HAP-1 (cell line): ENCODE data around the gene SKP1.

Source experiments
- DNase-seq, 2 experiments: peaks; one replicate each; pipeline ENCODE4 v3.0.0-alpha.2; 2016 to 2020; ENCODE audit warnings: low spot score in 2 of 2
- H3K27me3 ChIP-seq: fragments of 250-450 bp; sonication (Bioruptor Pico); 2 replicates; pipeline ENCODE4 v1.5.1; 2020; ENCODE audit warnings: low read depth, mild to moderate bottlenecking, moderate library complexity
- H3K36me3 ChIP-seq: fragments of 250-450 bp; sonication (Bioruptor Pico); replicated peaks from 2 replicates; pipeline ENCODE4 v1.5.1; 2020; ENCODE audit warnings: mild to moderate bottlenecking
- H3K4me1 ChIP-seq: fragments of 250-450 bp; sonication (Bioruptor Pico); 2 replicates; pipeline ENCODE4 v1.5.1; 2020; ENCODE audit warnings: mild to moderate bottlenecking
- H3K4me3 ChIP-seq: fragments of 250-450 bp; sonication (Bioruptor Pico); 2 replicates; pipeline ENCODE4 v1.5.1; 2020; ENCODE audit warnings: mild to moderate bottlenecking, moderate library complexity
- H3K9me3 ChIP-seq: fragments of 250-450 bp; sonication (Bioruptor Pico); 2 replicates; pipeline ENCODE4 v1.5.1; 2020; ENCODE audit warnings: mild to moderate bottlenecking, moderate library complexity
- in situ Hi-C: fragments of 300-500 bp; cut with MboI; formaldehyde crosslinking; loops from 3 replicates; pipeline ENCODE4 v1.14.3; 2020; ENCODE audit warnings: low sequenced_read_pairs, inconsistent platforms, mixed read lengths

The SKP1 gene

DNA sequence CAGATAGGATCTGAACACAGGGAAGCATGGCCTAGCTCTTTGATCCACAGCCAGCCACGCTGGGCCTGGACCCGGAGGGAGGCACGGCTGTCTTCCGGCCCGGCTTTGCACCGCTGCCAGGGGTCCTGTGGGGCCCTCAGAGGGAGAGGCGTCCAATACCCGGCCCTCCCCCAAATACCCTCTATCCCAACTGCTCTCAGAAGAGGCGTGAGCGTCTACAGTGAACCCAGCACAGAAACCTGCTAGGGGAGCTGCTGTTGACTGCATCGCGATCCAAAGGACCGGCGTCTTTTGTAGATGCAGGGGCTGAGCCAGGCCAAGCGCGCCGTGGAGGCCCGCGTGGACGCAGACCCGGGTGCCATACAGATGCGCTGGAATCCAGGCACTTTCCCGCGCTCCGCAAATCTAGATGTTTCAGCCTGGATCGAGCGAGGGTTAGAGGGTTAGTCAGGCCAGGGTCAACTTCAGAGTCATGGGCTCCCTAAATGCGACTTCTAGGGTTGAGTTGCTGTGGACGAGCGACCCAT, 63.3 kb downstream of the SKP1 start:
- DNase-seq = no peak
- in situ Hi-C loops = no loop called here
- Histone ChIP-seq H3K9me3 (no peaks in the 10 kb centered on the region), H3K36me3 (no peaks in the 10 kb centered on the region), H3K4me3 (no peak overlapping the region), H3K27me3 (no peaks in the 10 kb centered on the region), H3K4me1 (no peaks in the 10 kb centered on the region)

GRCh38 chr5:134112726-134113362, 63.9 kb downstream of the SKP1 start:
- Histone ChIP-seq H3K36me3 (no peaks in the 10 kb centered on the region), H3K9me3 (no peaks in the 10 kb centered on the region), H3K27me3 (no peaks in the 10 kb centered on the region), H3K4me3 (no peak overlapping the region), H3K4me1 (no peaks in the 10 kb centered on the region)
- in situ Hi-C loops = no loop called here
- no peak for DNase-seq

GRCh38 chr5:134111741-134112647, 64.8 kb downstream of the SKP1 start:
- H3K27me3 ChIP-seq = no peaks in the 10 kb centered on the region
- DNase-seq = no peak
- in situ Hi-C loops = no loop called here

GRCh38 chr5:134110382-134110781, 66.4 kb downstream of the SKP1 start:
- DNase-seq = no peak
- in situ Hi-C loops = no loop called here
- H3K27me3 ChIP-seq = no peaks in the 10 kb centered on the region
- H3K9me3 ChIP-seq = no peaks in the 10 kb centered on the region
- H3K4me1 ChIP-seq = no peaks in the 10 kb centered on the region
- no peaks in the 10 kb centered on the region for H3K36me3 ChIP-seq
- H3K4me3 ChIP-seq = no peak overlapping the region

More at GRCh38 chr5:134111741-134112647, 64.8 kb downstream of the SKP1 start:
- no peaks in the 10 kb centered on the region for H3K36me3 ChIP-seq
- H3K4me1 ChIP-seq = no peaks in the 10 kb centered on the region
- H3K9me3 ChIP-seq = no peaks in the 10 kb centered on the region
- H3K4me3 ChIP-seq = no peak overlapping the region

- no peaks in the 10 kb centered on the region for H3K36me3 ChIP-seq
- H3K4me1 ChIP-seq = no peaks in the 10 kb centered on the region
- DNase-seq = no peak
- H3K4me3 ChIP-seq = no peak overlapping the region
- no peaks in the 10 kb centered on the region for H3K27me3 ChIP-seq
- in situ Hi-C loops = no loop called here
- H3K9me3 ChIP-seq = no peaks in the 10 kb centered on the region
These were observed 69.0 kb downstream of the SKP1 start for GRCh38 chr5:134107779-134108178.

DNA sequence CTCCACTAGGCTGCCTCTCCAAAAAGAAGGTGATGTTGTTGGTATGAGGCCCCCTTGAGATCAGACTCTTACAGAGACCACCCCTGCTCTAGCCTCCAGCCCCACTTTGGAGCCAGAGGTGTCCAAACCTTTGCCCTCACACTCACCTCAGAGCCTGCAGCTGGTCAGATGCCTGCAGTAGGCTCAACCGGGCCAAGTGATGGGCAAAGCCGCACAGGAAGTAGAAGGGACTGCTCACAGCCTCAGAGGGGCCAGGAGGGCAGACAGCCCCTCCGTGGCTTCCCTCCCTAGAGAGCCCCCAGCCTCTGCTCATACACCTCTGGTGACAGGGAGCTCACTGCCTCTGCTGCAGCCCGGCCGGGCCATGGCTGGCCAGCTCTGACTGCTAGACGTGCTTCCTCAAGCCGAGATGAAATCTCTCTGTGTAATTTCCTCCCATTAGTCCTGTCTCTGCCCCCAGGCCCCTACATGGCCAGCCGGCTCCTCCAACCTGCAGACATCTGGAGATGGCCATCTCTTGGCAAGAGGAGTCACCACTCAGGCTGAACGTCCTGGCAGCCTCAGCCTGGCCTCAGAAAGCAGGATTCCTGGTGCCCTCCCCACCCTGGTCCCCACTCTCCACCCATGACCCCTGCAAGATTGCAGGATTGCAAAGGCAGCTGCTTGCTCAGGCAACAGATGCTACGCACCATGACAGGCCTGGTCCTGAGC, 69.6 kb downstream of the SKP1 start:
- Histone ChIP-seq H3K4me1 (no peaks in the 10 kb centered on the region), H3K27me3 (no peaks in the 10 kb centered on the region), H3K4me3 (no peak overlapping the region), H3K9me3 (no peaks in the 10 kb centered on the region), H3K36me3 (no peaks in the 10 kb centered on the region)
- in situ Hi-C loops = no loop called here
- DNase-seq = no peak

- Histone ChIP-seq H3K36me3 (no peaks in the 10 kb centered on the region), H3K9me3 (no peaks in the 10 kb centered on the region), H3K4me3 (no peak overlapping the region), H3K4me1 (peaks cover 2% of the 10 kb centered on the region; the same call in 1 of the 2 replicates), H3K27me3 (no peaks in the 10 kb centered on the region)
- in situ Hi-C loops = no loop called here
- DNase-seq = no peak
These were observed 72.6 kb downstream of the SKP1 start for GRCh38 chr5:134103998-134104654.

DNA sequence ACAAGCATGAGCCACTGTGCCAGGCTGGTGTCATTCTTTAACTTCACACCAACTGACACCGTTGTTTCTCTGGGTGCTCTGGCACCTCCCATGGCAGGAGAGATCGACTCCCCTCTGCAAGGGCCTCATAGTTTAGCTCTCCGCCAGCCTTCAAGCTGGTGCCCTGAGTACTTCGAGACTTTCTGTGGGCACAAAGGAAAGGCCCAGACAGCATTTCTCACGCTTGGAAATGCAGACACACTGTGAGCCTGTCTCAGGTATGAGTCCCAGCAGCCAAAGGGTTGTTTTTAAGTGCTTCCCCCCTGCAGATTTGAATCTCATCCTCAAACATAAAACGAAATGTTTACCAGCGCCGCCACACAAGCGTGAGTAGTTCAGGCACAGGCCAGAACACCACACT, 73.4 kb downstream of the SKP1 start:
- H3K27me3 ChIP-seq = no peaks in the 10 kb centered on the region

DNA sequence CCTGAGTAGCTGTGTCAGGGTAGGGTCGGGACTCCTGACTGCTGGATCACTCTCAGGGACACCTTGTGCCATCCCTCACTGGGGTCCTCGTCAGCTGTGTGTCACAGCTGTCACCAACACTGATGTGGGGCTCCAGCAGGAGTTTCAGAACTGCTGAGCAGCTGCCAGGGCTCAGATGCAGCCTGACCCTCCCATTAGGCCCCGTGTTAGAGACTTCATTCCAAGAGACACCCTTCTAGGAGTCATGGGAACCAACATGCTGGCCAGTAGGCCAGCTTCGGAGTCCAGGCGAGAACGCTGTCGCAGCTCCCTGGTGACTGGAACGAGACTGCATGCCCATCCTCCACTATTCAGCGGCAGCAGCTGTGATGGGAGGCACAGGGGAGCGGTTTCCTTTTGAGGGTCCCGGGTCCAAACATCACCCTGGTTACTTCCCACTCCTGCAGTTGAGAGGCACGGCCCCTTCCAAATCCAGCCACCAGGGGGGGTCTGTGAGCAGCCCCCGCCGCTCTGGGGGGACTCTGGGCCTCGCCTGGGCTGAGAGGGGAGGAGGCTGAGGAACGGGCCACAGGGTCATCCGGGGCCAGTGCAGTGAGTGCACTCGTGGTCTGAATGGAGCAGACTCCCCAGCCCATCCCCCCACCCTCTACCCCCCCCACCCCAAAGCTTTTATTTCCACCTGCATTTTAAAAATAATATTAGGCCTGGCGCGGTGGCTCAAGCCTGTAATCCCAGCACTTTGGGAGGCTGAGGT, 74.9 kb downstream of the SKP1 start:
- in situ Hi-C loops = no loop called here
- peak; percentile 42 to 87 for DNase-seq

More for the DNA sequence above, 73.4 kb downstream of the SKP1 start:
- Histone ChIP-seq H3K36me3 (no peaks in the 10 kb centered on the region), H3K4me3 (no peak overlapping the region), H3K9me3 (no peaks in the 10 kb centered on the region), H3K4me1 (peaks cover 2% of the 10 kb centered on the region; the same call in 1 of the 2 replicates)
- in situ Hi-C loops = no loop called here
- no peak for DNase-seq

GRCh38 chr5:134100283-134101091, 76.3 kb downstream of the SKP1 start:
- H3K4me3 ChIP-seq = no peak overlapping the region
- peaks cover 2% of the 10 kb centered on the region; the same call in 1 of the 2 replicates for H3K4me1 ChIP-seq
- no peaks in the 10 kb centered on the region for H3K9me3 ChIP-seq
- H3K36me3 ChIP-seq = no peaks in the 10 kb centered on the region
- in situ Hi-C loops = no loop called here
- no peak for DNase-seq
- H3K27me3 ChIP-seq = no peaks in the 10 kb centered on the region

More for the DNA sequence above, 74.9 kb downstream of the SKP1 start:
- H3K27me3 ChIP-seq = no peaks in the 10 kb centered on the region
- H3K9me3 ChIP-seq = no peaks in the 10 kb centered on the region
- H3K4me1 ChIP-seq = peaks cover 2% of the 10 kb centered on the region; the same call in 1 of the 2 replicates
- no peaks in the 10 kb centered on the region for H3K36me3 ChIP-seq
- no peak overlapping the region for H3K4me3 ChIP-seq

DNA sequence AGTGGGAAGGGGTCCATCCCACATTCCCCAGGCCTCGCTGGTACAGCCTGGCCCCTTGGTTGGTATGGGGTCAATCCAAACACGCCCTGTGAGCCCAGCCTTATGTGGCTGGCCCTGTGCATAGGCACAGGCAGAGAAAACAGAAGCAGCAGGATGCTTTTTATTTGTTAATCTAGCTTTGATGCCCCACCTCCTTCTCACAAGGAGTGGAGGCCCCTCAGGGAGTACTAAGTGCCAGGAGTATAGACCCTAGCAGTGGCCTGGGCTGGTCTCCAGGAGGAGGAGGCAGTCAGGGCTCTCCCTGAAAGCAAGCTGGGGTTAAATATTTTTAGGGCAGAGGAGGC, 76.8 kb downstream of the SKP1 start:
- H3K4me1 ChIP-seq = peaks cover 2% of the 10 kb centered on the region; the same call in 1 of the 2 replicates
- DNase-seq = no peak
- no peaks in the 10 kb centered on the region for H3K36me3 ChIP-seq
- no peak overlapping the region for H3K4me3 ChIP-seq
- no peaks in the 10 kb centered on the region for H3K27me3 ChIP-seq
- H3K9me3 ChIP-seq = no peaks in the 10 kb centered on the region
- in situ Hi-C loops = no loop called here

GRCh38 chr5:134099288-134099872, 77.4 kb downstream of the SKP1 start:
- Histone ChIP-seq H3K4me3 (no peak overlapping the region), H3K36me3 (no peaks in the 10 kb centered on the region), H3K27me3 (no peaks in the 10 kb centered on the region), H3K4me1 (peaks cover 2% of the 10 kb centered on the region; the same call in 1 of the 2 replicates), H3K9me3 (no peaks in the 10 kb centered on the region)
- DNase-seq = no peak
- in situ Hi-C loops = no loop called here
